Body of pancreas (tissue), 4 donors: ENCODE measurements around the gene PHF19. TPM values are rescaled to one million over a fixed set of nuclear protein-coding genes. Genes with fewer than 3 reads are reported as not detected.
A peak's percentile ranks its signal among the peaks of the same experiment; 100 is the strongest.

Experiments
- ATAC-seq: fragments of 150-250 bp; one replicate; pipeline ENCODE4 v1.9.1; 2016
- DNase-seq, 4 donors: peaks; one replicate each; pipeline ENCODE4 v3.0.0-alpha.2; 2019
- H3K27ac ChIP-seq, 4 donors: fragments of 200-600 bp; sonication (generic); 1 replicate in 3 of 4; 2 replicates in 1 of 4; pipeline versions ENCODE4 v1.5.1 to v1.6.1; 2016 to 2019; ENCODE audit warnings: mild to moderate bottlenecking in 1 of 4, mixed read lengths in 1 of 4, moderate library complexity in 1 of 4
- H3K27me3 ChIP-seq, 2 donors: fragments of 200-600 bp; sonication (generic); one replicate each; pipeline ENCODE4 v1.6.0; 2016; ENCODE audit warnings: mild to moderate bottlenecking in 1 of 2
- H3K36me3 ChIP-seq, 2 donors: fragments of 200-600 bp; sonication (generic); replicated peaks in 1 of 2; 2 replicates each; pipeline ENCODE4 v1.5.1; 2016; ENCODE audit warnings: low read depth in 2 of 2; ENCODE audit not compliant: insufficient read depth in 1 of 2
- H3K4me1 ChIP-seq: fragments of 200-600 bp; sonication (generic); one replicate; pipeline ENCODE4 v1.6.0; 2016
- H3K4me3 ChIP-seq, 2 donors: fragments of 200-600 bp; sonication (generic); 1 replicate in 1 of 2; 2 replicates in 1 of 2; pipeline ENCODE4 v1.5.1; 2016 to 2019
- H3K9me3 ChIP-seq, 3 donors: fragments of 200-600 bp; sonication (generic); 1 replicate in 2 of 3; 2 replicates in 1 of 3; pipeline ENCODE4 v1.5.1; 2016
- CTCF ChIP-seq, 7 experiments: fragments of 450-650 bp in 4 of 7; fragments of 200-600 bp in 3 of 7; sonication (generic) in 3 of 7; IDR thresholded peaks; one replicate each; pipeline ENCODE4 v1.5.1; 2016 to 2019; ENCODE audit warnings: antibody characterized with exemption in 7 of 7
- POLR2A ChIP-seq, 3 donors: fragments of 450-650 bp; IDR thresholded peaks; one replicate each; pipeline ENCODE4 v1.6.1; 2016; ENCODE audit warnings: antibody characterized with exemption in 3 of 3, mild to moderate bottlenecking in 2 of 3
- WGBS, 2 donors: methylation state at CpG; one replicate each; pipeline ENCODE4 v1.1.5; 2017; 5-methylcytosine and 5-hydroxymethylcytosine counted together
- intact Hi-C: fragments of 100-400 bp; cut with DNase I; formaldehyde crosslinking; loops from one replicate; pipeline ENCODE4 v1.15.1; 2023
- total RNA-seq, 2 donors: library from RNA; depleted of rRNA; stranded (reverse); fragments of >200 nt; gene quantifications; one replicate each; pipeline ENCODE4 v1.1.0, GENCODE V29; 2016

Gene PHF19
- 1 to 10 TPM; 5.4 to 6.9 TPM for total RNA-seq

GRCh38 chr9:120876842-120877240 lies at the start of gene PHF19:
PHF19 (minus strand) TSS chr9:120877188; CDS start chr9:120874741, 2,447 bp downstream.
- TF ChIP-seq POLR2A (IDR thresholded peaks at IDR 0.05), result no peak
- TF ChIP-seq CTCF (IDR thresholded peaks at IDR 0.05), result no peak
- ATAC-seq (peak; percentile 28), DNase-seq (no peak)
- Histone ChIP-seq H3K27me3 (no peaks in the 10 kb centered on the region), H3K4me3 (peak within 1 kb of the TSS; percentile 51 to 55), H3K27ac (peak within 1 kb of the TSS; percentile 42 to 80 (median 60)), H3K36me3 (no peaks in the 10 kb centered on the region), H3K4me1 (peaks cover 19% of the 10 kb centered on the region), H3K9me3 (no peaks in the 10 kb centered on the region)
- intact Hi-C loops, result loop anchor here (5.0 kb wide), 1 partner anchor 50 kb away; the partner anchor contains the start of gene TRAF1
- WGBS, 2 donors, result 0 to 1% methylated on average over 1 to 41 of the region's 45 CpGs

- Histone ChIP-seq H3K4me3 (no peak within 1 kb of the TSS), H3K27me3 (no peaks in the 10 kb centered on the region)
- WGBS, 2 donors, result 60 to 77% methylated on average over 6 of the region's 6 CpGs
These were observed 49.5 kb upstream of the PHF19 start, which contains the start of gene TRAF1 for GRCh38 chr9:120926397-120926928. TRAF1 (minus strand) TSS chr9:120926796; CDS start chr9:120926075, 721 bp downstream.

GRCh38 chr9:120925535-120926396 lies 48.8 kb upstream of the PHF19 start:
- Histone ChIP-seq H3K4me3 (no peak overlapping the region), H3K4me1 (peaks cover 13% of the 10 kb centered on the region), H3K9me3 (no peaks in the 10 kb centered on the region), H3K27me3 (no peaks in the 10 kb centered on the region), H3K27ac (peak overlapping the region in 3 of 4 donors; percentile 2 to 44 (median 43)), H3K36me3 (no peaks in the 10 kb centered on the region)
- TF ChIP-seq POLR2A (IDR thresholded peaks at IDR 0.05) (peak in 2 of 3 donors; percentile 36 to 46), CTCF (IDR thresholded peaks at IDR 0.05) (no peak)
- ATAC-seq, result no peak
- peak in 1 of 4 donors; percentile 53 for DNase-seq
- intact Hi-C loops, result loop anchor here (5.0 kb wide), 1 partner anchor 48 kb away; the partner anchor contains the start of gene PHF19
- 57 to 68% methylated on average over 13 of the region's 13 CpGs for WGBS, 2 donors

More at GRCh38 chr9:120926397-120926928, 49.5 kb upstream of the PHF19 start, which contains the start of gene TRAF1:
- DNase-seq (peak in 1 of 4 donors; percentile 19), ATAC-seq (no peak)
- Histone ChIP-seq H3K9me3 (no peaks in the 10 kb centered on the region), H3K36me3 (no peaks in the 10 kb centered on the region), H3K27ac (peak within 1 kb of the TSS in 3 of 4 donors; percentile 2 to 44 (median 43)), H3K4me1 (peaks cover 13% of the 10 kb centered on the region)
- intact Hi-C loops, result loop anchor here (5.0 kb wide), 1 partner anchor 49 kb away; the partner anchor contains the start of gene PHF19
- TF ChIP-seq POLR2A (IDR thresholded peaks at IDR 0.05) (no peak), CTCF (IDR thresholded peaks at IDR 0.05) (no peak)

- ATAC-seq, result no peak
- intact Hi-C loops, result loop anchor here (5.0 kb wide), 1 partner anchor 48 kb away; the partner anchor contains the start of gene PHF19
- peaks cover 12% of the 10 kb centered on the region for H3K4me1 ChIP-seq
- no peak overlapping the region for H3K4me3 ChIP-seq
- H3K36me3 ChIP-seq, result no peaks in the 10 kb centered on the region
- TF ChIP-seq CTCF (IDR thresholded peaks at IDR 0.05) (no peak), POLR2A (IDR thresholded peaks at IDR 0.05) (no peak)
- no peak for DNase-seq
- no peaks in the 10 kb centered on the region for H3K27me3 ChIP-seq
- WGBS, 2 donors, result 73 to 83% methylated on average over 11 of the region's 11 CpGs
- H3K27ac ChIP-seq, result no peak overlapping the region
- no peaks in the 10 kb centered on the region for H3K9me3 ChIP-seq
These were observed 47.9 kb upstream of the PHF19 start for GRCh38 chr9:120924698-120925534.
